HG03439 (cell line): Measurements from ENCODE around the gene CNGB1.
"Not testable (repeated sequence)": the region's sequence is repeated elsewhere in the genome, so short reads cannot be mapped to it uniquely, and the experiment has no call there.

Experiments
- ATAC-seq: cut with Tn5 transposase; IDR thresholded peaks from one replicate; pipeline ENCODE4 v1.9.1; 2021; ENCODE audit warnings: mild to moderate bottlenecking, moderate library complexity; ENCODE audit not compliant: unreplicated experiment

CNGB1 gene

DNA sequence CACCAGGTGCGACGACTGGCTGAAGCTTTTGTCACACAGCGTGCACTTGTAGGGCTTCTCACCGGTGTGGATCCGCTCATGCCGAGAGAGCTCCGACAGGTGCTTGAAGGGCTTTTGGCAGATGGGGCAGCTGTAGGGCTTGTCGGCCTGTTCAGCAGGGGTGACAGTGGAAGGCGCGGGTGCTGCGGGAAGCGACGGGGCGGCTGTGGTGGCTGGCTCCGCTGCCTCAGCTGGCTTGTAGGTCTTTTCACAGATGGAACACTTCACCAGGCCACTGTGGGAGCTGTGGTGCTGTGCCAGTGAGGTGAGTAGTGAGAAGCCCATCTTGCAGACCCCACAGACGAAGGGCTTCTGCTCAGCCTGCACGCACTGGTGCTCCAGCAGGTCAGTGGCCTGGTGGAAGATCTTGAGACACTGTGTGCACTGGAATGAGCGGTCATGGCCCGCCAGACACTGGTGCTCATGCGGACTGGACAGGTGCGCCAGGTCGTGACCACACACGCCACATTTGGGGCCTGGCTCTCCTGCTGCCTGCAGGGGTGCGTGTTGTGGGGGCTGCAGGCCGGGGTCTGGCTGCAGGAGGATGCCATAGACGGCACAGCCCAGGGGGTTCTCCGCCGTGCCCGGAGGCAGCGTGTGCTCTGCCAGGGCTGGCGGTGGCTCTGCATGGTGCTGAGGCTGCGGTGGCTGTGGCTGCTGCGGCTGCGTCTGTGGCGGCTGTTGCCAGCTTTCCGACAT is 26.8 kb upstream of the CNGB1 start:
- no peak for ATAC-seq

DNA sequence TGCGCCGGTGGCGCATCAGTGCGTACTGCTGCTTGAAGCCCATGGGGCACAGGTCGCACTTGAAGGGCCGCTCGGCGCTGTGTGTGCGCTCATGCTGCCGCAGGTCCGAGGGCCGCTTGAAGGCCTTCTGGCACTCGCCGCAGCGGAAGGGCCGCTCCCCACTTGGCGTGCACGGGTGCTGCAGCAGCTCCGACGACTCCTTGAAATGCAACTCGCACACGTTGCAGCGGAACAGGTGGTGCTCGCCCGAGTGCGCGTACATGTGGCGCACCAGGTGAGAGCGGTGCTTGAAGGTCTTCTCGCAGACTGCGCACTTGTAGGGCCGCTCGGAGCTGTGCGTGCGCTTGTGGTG is 26.2 kb upstream of the CNGB1 start:
- ATAC-seq = no peak

DNA sequence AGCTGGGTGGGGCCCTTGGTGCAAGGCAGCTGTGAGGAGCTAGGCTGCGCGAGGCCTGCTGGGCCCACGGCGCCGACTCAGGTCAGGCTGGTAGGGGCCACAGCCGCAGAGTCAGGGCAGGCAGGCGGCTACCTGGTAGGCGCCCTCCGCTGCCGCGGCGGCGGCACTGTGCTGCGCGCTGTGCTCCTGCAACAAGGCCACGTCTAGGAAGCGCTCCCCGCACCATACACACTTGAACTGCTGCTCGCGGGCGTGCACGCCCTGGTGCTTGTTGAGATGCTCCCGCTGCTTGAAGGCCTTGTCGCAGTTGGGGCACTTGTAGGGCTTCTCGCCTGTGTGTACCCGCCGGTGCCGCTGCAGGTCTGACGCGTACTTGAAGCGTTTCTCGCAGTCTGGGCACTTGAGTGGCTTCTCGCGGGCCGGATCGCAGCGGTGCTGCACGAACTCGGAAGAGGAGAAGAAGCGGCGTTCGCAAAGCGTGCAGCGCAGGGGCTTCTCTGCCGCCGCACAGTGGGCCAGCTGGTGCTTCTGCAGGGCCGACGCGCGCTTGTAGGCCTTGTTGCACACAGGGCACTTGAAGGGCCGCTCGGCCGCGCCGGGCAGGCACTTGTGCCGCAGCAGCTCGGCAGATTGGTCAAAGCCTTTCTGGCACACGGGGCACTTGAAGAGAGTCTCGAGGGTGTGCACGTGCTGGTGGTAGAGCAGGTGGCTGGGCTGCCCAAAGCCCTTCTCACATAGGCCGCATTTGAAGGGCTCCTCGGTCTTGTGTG is 25.7 kb upstream of the CNGB1 start:
- no peak for ATAC-seq

DNA sequence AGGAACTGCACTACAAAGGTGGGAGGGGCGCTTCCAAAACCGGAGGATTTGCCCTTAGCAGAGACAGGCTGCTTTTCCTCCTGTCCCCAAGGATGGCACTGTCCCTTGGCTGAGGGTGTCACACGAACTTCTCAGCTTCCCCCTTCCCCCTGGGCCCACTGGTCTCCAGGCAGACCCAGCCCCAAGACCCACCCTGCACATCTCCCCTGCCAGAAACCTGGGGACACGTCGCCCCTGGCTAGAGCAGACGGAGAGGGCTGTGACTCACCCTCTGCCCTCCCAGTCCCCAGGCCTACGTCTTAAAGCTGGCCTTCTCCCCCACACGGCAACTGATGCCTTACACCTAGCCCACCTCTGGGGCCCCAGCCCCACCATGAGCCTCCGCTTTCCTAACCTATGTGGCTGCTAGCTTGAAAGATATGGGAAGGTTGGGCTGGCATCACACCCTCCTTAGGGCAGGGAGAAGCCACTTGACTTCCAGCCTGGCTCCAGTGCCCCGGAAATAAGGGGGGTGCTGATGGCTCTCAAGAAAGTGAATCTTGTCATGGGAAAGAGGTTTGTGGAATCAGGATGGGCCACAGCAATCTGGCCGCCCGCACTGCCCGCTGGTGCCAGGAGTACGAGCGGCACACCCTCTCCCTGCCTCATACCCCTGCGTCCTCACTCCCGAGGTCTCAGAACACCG is 24.9 kb upstream of the CNGB1 start:
- no peak for ATAC-seq

DNA sequence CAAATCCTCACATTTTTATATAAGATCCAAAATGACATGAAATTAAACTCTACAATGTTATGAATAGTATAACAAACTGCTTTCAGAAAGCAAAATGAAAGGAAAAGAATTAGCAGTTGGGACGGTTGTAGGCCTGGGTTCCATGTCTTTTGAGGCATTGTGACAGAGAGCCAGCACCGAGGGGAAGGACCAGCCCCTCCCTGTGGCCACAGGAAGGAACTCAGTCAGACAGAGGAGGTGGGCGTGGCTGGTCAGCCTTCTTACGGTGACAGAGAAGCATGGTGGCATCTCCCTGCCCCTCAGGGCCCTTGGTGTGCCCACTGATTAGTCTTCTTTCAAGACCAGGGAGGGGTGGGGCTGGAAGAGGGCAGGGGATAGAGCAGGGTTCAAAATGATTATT is 23.9 kb upstream of the CNGB1 start:
- ATAC-seq = no peak

DNA sequence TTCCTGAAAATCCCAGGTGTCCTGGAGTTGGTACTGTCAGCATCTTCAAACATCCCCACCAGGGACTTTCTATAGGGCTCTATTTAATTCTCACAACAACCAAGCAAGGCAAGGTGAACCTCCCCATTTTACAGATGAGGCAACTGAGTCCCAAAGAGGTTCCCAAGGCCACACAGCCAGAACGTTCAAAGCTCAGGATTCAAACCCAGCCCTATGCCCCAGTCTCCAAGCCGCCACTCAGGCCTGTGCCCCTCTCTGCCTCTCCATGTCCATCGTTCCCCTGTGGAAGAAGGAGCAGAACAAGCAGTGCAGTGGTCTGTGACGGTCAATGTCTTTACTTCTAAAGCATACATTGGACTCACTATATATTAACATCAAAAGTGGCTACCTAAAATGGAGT is 23.4 kb upstream of the CNGB1 start:
- ATAC-seq = no peak

DNA sequence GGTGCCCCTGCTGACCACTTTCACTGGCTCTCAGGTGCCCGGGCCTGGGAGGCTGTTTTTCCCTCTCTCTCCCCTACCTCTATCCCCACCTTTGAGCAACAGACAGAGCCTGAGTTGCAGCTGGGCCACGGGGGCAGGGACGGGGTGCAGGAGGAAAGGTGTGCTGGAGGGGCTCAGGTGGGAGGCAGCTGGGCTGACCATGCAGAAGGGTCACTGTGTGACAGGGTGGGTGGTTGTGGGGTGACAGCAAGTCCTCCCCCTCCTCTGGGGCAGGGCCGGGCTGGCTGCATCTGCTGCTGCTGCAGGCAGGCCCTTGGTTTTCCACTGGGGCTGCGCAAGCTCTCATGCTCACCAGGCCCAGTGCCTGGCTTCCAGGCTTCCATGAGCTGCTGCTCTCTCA is 23.0 kb upstream of the CNGB1 start:
- no peak for ATAC-seq

DNA sequence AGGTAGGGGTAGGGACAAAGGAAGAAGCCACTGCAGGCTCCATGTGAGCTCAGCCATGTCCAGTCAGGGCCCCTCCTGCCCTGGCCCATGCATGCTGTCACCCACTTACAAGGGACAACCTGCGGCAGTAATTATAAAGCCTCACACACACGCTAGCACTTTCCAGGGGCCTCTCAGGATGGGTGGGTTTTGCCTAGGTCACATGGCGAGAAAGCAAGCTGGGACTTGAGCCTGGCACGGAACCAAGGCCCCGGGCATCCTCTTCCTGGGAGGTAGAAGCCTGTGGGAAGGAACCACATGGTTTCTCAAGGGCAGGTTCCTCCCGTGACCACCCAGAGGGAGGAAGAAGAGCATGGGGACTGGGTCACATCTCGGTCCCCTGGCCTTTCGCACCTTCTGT is 22.5 kb upstream of the CNGB1 start:
- ATAC-seq = no peak

DNA sequence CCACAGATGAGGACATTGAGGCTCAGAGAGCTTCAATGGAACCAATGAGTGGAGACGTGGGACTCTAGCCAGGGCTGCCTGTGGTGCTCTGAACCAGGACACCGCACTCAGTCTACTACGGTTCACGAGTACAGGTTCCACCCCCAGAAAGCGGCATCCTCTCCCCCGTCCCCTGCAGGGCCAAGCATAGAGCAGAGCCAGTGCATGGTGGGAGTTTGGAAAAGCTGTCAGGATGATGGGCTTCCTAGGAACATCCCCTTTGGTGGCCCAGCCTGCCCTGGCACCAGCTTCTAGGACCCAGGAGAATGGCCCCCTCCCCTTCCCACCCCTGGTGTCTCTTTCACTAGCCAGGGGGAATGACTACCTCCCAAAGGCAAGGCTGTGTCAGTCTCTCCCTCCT is 21.2 kb upstream of the CNGB1 start:
- no peak for ATAC-seq

DNA sequence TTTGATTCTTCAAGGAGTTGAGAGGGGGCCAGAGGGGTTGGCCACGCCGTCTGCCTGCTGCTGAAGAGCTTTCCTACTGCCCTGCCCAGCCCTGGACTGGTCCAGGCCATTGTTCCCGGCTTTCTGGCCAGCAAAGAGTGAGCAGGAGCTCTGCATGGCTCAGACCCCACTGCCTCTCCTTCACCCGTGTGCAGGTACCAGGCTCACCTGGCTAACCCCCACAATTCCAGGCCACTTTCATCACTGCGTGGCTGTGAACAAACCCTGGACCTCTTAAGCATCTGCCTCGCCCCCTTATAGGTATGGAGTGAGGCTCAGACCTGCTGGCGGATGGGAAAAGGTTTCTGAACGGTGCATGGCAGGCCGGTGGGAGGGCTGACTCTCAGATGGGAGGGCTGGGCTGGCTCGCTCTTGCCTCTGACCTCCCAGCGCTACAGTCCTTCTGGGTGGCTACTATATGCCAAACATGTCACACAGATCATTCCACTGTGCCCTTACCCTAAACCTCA is 20.7 kb upstream of the CNGB1 start:
- ATAC-seq = no peak

DNA sequence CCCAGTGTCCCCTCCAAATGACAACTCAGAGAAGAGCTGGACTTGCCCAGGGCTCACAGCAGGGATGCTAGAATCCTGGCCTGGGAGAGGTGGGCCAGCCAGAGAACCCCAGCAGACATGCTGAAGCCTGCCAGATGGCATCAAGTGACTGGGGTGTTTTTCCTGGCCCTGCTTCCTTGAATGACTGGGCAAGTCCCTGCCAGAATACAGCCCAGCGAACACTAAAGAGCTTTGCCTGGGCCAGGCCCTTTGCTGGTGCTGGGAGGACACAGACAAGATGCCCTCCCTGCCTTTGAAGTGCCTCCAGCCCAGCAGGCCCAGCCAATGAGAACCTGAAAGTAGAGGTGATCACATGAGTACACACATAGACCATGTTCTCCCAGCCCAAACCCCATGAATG is 18.0 kb upstream of the CNGB1 start:
- no peak for ATAC-seq

DNA sequence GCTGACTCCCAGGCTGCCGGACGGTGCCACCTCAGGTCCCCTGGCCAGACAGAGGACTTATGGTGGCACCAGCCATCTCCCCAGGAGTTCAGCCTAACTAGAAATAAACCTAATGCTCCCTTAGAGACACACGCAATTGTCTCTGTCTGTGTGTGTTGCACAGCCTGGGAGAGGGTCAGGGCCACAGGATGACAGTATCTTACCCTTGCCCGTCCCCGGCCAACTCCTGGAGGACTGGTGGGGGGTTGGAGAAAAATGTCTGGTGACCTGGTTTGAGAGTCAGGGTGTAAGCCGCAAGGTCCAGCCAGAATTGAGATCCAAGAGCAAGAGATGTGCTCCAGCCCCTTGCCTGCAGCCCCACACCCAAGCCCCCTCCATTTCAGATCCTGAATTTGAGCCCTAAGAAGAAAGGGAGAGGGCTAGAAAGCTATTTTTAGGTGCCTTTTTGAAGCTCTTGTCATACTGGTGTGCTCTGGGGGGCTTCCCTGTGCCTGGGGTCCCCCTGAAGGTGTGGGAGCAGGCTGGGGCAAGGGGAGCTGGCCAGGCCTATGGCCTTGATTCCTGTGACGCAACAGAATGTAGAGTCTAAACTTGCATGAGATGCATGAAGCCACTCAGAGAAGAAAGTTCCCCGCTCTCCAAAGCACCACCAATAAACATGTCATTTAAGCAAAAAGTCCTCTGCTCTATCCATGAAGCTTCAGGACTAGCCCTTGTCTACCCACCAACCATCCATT is 16.7 kb upstream of the CNGB1 start:
- no peak for ATAC-seq

DNA sequence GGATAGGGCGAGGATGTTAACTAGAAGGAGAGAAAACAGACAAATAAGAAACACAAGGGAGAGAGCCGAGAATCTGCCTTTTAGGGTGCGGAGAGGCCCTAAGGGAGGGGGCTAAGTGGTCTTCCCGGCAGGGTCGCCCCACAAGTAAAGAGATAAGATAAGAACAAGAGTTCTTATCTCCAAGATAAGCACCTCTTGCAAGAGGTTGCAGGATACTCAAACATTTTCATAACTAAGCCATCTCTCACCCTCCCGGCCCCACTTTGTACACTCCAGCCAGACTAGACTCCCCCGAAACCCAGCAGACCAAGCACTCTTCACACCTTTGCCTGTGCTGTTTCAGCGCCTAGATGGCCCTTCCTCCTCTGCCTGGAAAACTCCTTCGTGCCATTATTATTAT is 15.3 kb upstream of the CNGB1 start:
- no peak for ATAC-seq

DNA sequence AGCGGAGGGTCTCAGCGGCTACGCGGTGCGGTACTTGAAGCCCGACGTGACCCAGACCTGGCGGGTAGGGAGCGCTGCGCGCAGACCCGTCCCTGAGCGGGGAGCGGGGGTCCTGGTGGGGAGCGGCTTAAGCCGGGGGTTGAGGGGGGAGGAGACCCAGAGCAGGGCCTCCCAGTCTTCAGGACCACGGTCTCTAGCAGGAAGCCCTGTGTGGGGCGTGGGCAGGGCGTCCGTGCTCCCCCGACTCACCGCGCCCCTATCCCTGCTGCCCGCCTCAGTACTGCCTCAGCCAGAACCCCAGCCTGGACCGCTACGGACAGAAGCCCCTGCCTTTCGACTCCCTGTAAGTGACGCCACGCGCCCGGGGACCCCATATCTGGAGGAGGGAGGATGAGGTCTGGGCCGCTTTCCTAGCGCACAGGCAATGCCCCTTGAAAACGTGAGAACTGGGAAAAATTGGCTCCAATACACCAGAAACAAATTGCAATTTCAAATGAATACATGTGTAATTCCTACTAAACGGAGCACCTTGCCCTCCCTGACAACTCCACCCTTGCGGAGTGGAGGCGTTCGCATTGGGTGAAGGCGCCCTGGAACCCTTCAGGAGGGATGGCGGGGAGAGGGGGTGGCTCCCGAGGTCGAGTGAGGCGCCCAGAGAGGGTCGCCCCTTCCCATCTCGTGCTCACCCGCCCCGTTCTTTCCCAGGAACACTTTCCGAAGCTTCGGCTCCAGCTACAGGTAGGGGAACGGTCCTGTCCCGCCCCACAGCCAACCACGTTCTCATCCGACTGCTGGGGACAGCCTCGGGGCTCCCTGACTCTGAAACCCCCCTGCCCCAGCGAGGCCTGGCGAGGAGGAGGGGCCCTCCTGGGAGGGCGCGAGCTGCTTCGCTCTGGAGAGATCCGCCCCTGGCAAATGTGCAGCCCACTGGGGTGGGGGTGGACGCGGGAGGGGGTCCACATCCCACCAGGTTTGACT is 14.6 kb upstream of the CNGB1 start:
- ATAC-seq = no peak

DNA sequence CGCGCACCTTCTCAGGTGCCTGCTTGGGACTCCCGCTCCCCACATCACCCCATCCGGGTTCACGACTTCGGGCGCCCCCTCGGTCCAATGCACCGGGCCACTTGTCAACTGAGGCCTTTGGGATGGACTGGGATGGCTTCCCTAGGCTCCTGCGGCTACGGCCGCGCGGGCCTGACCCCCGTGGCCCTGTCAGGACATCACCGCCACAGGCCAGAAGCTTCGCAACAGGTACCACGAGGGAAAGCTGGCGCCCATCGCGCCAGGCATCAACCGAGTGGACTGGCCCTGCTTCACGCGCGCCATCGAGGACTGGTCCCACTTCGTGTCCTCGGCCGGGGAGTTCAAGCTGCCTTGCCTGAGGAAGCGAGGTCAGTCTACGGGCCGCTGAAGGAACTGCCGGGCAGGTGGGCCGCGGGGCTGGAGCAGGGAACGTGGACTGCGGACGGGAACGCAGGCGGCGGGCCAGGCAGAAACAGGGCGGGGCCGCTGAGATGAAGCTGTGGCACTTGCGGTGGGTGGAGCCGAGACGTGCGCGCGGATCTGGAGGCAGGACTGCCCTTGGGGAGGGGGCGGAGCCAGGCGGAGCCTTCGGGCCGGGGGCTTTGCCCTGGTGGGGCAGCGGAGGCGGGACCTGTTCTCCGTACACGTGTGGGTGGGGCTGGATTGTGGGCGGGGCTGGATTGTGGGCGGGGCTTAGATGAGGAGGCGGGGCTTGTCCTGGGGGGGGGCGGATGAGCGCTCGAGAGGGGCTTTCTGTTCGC is 13.7 kb upstream of the CNGB1 start:
- ATAC-seq = no peak

DNA sequence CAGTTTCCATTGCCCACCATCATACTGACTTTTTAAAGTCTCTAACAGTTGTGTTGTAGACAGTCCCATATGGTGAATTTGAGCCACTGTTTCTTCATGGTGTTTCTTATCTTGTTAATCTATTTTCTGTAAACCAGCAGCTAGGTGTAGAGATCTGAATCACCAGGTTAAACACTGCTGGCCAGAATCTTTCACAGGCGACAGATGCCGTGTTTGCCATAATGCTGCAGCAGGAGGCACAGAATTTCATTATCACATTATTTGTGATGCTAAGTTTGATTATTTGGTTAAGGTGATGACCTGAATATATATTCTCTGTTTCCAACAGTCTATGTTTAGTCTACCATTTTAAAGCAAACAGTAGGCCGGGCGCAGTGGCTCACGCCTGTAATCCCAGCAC is 11.5 kb upstream of the CNGB1 start:
- no peak for ATAC-seq

DNA sequence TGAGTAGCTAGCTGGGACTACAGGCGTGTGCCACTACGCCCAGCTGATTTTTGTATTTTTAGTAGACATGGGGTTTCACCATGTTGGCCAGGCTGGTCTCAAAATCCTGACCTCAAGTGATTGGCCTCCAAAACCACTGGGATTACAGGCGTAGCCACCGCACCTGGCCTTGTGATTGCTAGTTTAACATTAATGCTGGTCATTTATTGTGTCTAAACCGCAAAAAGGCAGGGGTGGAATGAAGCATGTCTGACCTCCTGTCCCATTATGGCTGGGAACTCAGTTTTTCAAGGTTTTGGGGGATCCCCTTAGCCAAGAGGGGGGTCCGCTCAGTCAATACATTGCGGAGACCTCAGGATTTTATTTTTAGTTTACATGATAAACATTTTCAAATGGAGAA is 10.7 kb upstream of the CNGB1 start:
- no peak for ATAC-seq

DNA sequence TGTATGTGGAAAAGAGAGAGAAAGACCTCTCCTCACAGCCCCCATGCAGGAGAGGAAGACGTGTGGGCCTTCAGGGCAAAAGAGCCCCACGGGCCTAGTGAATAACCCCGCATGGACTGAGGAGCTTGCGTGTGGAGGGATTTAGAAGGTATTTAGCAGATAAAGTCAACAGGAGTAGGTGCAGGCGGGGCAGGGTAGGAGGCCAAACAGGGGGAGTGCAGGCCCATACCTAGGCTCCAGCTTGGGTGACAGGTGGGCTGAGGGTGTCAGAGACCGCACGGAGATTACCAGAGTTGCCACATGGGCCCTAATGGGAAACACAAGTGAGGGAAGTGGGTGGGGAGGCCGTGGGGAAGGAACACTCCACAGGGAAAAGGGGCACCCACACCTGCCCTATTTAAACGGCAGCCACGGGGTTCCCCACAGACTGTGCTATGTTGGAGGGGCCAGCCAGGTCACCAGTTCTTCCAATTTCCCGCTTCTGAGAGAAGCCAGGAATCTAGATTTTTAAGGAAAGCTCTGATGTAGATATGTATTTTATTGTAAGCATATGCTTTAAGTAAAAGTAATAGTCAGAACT is 8.2 kb upstream of the CNGB1 start:
- no peak for ATAC-seq

DNA sequence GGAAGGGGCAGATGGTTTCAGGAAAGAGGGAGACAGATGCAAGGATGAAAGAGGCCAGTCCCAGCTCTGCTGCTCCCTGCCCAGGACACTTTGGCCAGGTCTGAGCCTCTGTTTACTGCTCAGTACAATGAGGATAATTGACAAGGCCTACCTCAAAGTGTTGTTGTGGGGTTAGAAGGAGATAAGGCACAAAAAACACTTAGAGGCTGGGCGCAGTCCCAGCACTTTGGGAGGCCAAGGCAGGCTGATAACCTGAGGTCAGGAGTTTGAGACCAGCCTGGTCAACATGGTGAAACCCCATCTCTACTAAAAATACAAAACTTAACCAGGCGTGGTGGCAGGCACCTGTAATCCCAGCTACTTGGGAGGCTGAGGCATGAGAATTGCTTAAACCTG is 7.1 kb upstream of the CNGB1 start:
- not testable (repeated sequence) for ATAC-seq
